ENCODE measurements around the gene DPH6. TPM values are rescaled to one million over a fixed set of nuclear protein-coding genes. Genes with fewer than 3 reads are reported as not detected.

DPH6 gene
- total RNA-seq, 1 donor from 2014 or later = 41.1 TPM

- Mint-ChIP-seq H3K4me3 (no peak overlapping the region), H3K27me3 (ENCODE audit: insufficient read depth, low read depth) (peaks cover 2% of the 10 kb centered on the region), H3K27ac (no peak overlapping the region), H3K36me3 (no peaks in the 10 kb centered on the region), H3K4me1 (no peaks in the 10 kb centered on the region), H3K9me3 (no peaks in the 10 kb centered on the region)
- Histone ChIP-seq H3K79me2 (ENCODE audit: low read depth) (no peaks in the 10 kb centered on the region), H3F3A (ENCODE audit: low read depth) (no peaks in the 10 kb centered on the region), H3K4me3 (no peak overlapping the region), H4K20me1 (ENCODE audit: low read depth) (no peaks in the 10 kb centered on the region), H3K36me3 (no peaks in the 10 kb centered on the region), H3K27me3 (no peaks in the 10 kb centered on the region), H3K9me3 (ENCODE audit: low read depth) (no peaks in the 10 kb centered on the region), H3K27ac (no peak overlapping the region), H3K4me1 (no peaks in the 10 kb centered on the region), H3K4me2 (no peak overlapping the region), H2AFZ (replicated peaks) (no peak overlapping the region), H3K9ac (no peak overlapping the region)
- no peak for DNase-seq (ENCODE audit: low spot score)
- TF ChIP-seq EZH2 (IDR thresholded peaks at IDR 0.05) = no peak
- TF ChIP-seq, protein P1, sequence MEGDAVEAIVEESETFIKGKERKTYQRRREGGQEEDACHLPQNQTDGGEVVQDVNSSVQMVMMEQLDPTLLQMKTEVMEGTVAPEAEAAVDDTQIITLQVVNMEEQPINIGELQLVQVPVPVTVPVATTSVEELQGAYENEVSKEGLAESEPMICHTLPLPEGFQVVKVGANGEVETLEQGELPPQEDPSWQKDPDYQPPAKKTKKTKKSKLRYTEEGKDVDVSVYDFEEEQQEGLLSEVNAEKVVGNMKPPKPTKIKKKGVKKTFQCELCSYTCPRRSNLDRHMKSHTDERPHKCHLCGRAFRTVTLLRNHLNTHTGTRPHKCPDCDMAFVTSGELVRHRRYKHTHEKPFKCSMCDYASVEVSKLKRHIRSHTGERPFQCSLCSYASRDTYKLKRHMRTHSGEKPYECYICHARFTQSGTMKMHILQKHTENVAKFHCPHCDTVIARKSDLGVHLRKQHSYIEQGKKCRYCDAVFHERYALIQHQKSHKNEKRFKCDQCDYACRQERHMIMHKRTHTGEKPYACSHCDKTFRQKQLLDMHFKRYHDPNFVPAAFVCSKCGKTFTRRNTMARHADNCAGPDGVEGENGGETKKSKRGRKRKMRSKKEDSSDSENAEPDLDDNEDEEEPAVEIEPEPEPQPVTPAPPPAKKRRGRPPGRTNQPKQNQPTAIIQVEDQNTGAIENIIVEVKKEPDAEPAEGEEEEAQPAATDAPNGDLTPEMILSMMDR (IDR thresholded peaks at IDR 0.05) = no peak
- TF ChIP-seq EZH2phosphoT487 (IDR thresholded peaks at IDR 0.05) = no peak
Measured at GRCh38 chr15:35321926-35322325, 224.0 kb downstream of the DPH6 start.

DNA sequence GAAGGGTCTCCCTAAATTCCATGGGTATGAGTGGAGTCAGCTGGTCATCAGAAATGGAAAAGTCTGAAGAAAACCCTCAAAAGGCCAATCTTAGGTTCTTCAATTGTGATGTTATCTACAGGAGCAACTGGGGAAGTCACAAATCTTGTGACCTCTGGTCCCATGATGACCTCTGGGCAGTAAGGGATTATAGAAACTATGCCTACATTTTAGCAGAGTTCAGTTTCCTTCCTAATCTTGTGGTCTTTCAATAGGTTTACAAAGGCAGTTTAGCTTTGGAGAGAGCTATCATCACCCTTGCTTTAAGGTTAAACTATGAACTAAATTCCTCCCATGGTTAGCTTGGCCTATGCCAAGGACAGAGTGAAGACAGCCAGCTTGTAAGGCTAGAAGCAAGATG, 225.1 kb downstream of the DPH6 start:
- TF ChIP-seq EZH2 (IDR thresholded peaks at IDR 0.05) (no peak), EZH2phosphoT487 (IDR thresholded peaks at IDR 0.05) (no peak)
- TF ChIP-seq, protein P1 (IDR thresholded peaks at IDR 0.05) = no peak
- Histone ChIP-seq H3K27ac (no peak overlapping the region), H3K4me2 (no peak overlapping the region), H3K9me3 (ENCODE audit: low read depth) (no peaks in the 10 kb centered on the region), H3K4me1 (no peaks in the 10 kb centered on the region), H3K79me2 (ENCODE audit: low read depth) (no peaks in the 10 kb centered on the region), H3K9ac (no peak overlapping the region), H3K27me3 (no peaks in the 10 kb centered on the region), H4K20me1 (ENCODE audit: low read depth) (no peaks in the 10 kb centered on the region), H2AFZ (replicated peaks) (no peak overlapping the region), H3K36me3 (no peaks in the 10 kb centered on the region), H3K4me3 (no peak overlapping the region), H3F3A (ENCODE audit: low read depth) (no peaks in the 10 kb centered on the region)
- no peak overlapping the region for H3K4me3 Mint-ChIP-seq
- H3K36me3 Mint-ChIP-seq = no peaks in the 10 kb centered on the region
- no peak for DNase-seq (ENCODE audit: low spot score)
- H3K27me3 Mint-ChIP-seq (ENCODE audit: insufficient read depth, low read depth) = no peaks in the 10 kb centered on the region
- H3K9me3 Mint-ChIP-seq = no peaks in the 10 kb centered on the region
- H3K27ac Mint-ChIP-seq = no peak overlapping the region
- H3K4me1 Mint-ChIP-seq = no peaks in the 10 kb centered on the region

Small RNA genes lying within 50 kb of the gene (microRNA-seq; reads per million reads assigned to microRNA genes)
- not detected for gene MIR3942

Small RNA genes lying within 50 kb of the gene (small RNA-seq; reads per million reads assigned to genes)
- gene AC019288.1 (not detected), gene MIR3942 (not detected)
